H1 (cell line): Measurements from ENCODE around the gene GALC. TPM values are rescaled to one million over a fixed set of nuclear protein-coding genes. Genes with fewer than 3 reads are reported as not detected.

ENCODE experiments used
- CTCF ChIA-PET: fragments of 300-600 bp; sonication (Branson Sonifier 250); formaldehyde crosslinking; loops from one replicate; lab custom pipeline; 2021; ENCODE audit not compliant: partially characterized antibody; lab: Charles Lee
- POLR2A ChIA-PET: fragments of 300-600 bp; sonication (Branson Sonifier 250); formaldehyde crosslinking; loops from one replicate; lab custom pipeline; 2021; ENCODE audit warnings: inconsistent platforms; ENCODE audit not compliant: partially characterized antibody; lab: Charles Lee
- DNase-seq, 2 experiments: peaks; one replicate each; pipeline versions ENCODE4 v3.0.0 to v3.0.0-alpha.2; 2010 to 2022; ENCODE audit warnings: low spot score in 2 of 2, low read depth in 1 of 2, mixed read lengths in 1 of 2
- FAIRE-seq: peaks from 2 replicates; lab custom pipeline; 2011; peaks lifted over from hg19 to GRCh38; lab: Jason Lieb, UNC
- H2AFZ ChIP-seq: 2 replicates; pipeline ENCODE4 v1.8.1; 2012; ENCODE audit warnings: low read length, inconsistent platforms
- H2AK5ac ChIP-seq: 2 replicates; pipeline ENCODE4 v1.6.1; 2013; ENCODE audit warnings: low read depth, low read length
- H2BK120ac ChIP-seq: replicated peaks from 2 replicates; pipeline ENCODE3; 2013; ENCODE audit warnings: low read depth, low read length, inconsistent platforms
- H2BK12ac ChIP-seq: 2 replicates; pipeline ENCODE4 v1.6.1; 2013; ENCODE audit warnings: low read depth, low read length
- H2BK15ac ChIP-seq: 2 replicates; pipeline ENCODE4 v1.6.1; 2013; ENCODE audit warnings: low read length
- H2BK20ac ChIP-seq: 2 replicates; pipeline ENCODE4 v1.6.1; 2013; ENCODE audit warnings: low read length
- H2BK5ac ChIP-seq: 2 replicates; pipeline ENCODE4 v1.6.1; 2013; ENCODE audit warnings: low read depth, low read length
- H3K14ac ChIP-seq: 2 replicates; pipeline ENCODE4 v1.6.1; 2013; ENCODE audit warnings: inconsistent platforms; ENCODE audit not compliant: insufficient read length
- H3K18ac ChIP-seq: 2 replicates; pipeline ENCODE4 v1.6.1; 2013; ENCODE audit warnings: low read length; ENCODE audit errors: extremely low read depth
- H3K23ac ChIP-seq: 2 replicates; pipeline ENCODE4 v1.6.1; 2013; ENCODE audit warnings: inconsistent platforms; ENCODE audit not compliant: insufficient read length
- H3K23me2 ChIP-seq: 2 replicates; pipeline ENCODE4 v1.6.1; 2013; ENCODE audit warnings: low read depth, low read length
- H3K27ac ChIP-seq: 2 replicates; pipeline ENCODE4 v1.6.1; 2011; ENCODE audit warnings: low read depth, low read length, inconsistent platforms
- H3K27me3 ChIP-seq, 4 experiments: replicated peaks in 1 of 4; 1 replicate in 1 of 4; 2 replicates in 3 of 4; pipeline versions ENCODE4 v1.6.1 to v1.8.1; 2011 to 2013; ENCODE audit warnings: low read length in 3 of 4, mild to moderate bottlenecking in 3 of 4, inconsistent platforms in 2 of 4, mixed read lengths in 2 of 4, moderate library complexity in 1 of 4; ENCODE audit not compliant: control insufficient read depth in 3 of 4, insufficient read depth in 3 of 4; ENCODE audit errors: extremely low read depth in 1 of 4
- H3K36me3 ChIP-seq, 4 experiments: 2 replicates each; pipeline versions ENCODE4 v1.6.1 to v1.8.1; 2011 to 2013; ENCODE audit warnings: mild to moderate bottlenecking in 4 of 4, low read length in 3 of 4, moderate library complexity in 2 of 4, control low read depth in 1 of 4, inconsistent platforms in 1 of 4; ENCODE audit not compliant: insufficient read depth in 4 of 4, control insufficient read depth in 2 of 4
- H3K4ac ChIP-seq: replicated peaks from 2 replicates; pipeline ENCODE3; 2013; ENCODE audit warnings: low read length, low read depth, mixed read lengths, inconsistent platforms; ENCODE audit not compliant: insufficient read length
- H3K4me1 ChIP-seq, 4 experiments: replicated peaks in 1 of 4; 1 replicate in 1 of 4; 2 replicates in 3 of 4; pipeline versions ENCODE4 v1.6.1 to v1.8.1; 2011 to 2013; ENCODE audit warnings: low read length in 3 of 4, inconsistent platforms in 2 of 4, mixed read lengths in 1 of 4; ENCODE audit not compliant: insufficient read depth in 4 of 4, control insufficient read depth in 3 of 4
- H3K4me2 ChIP-seq, 2 experiments: 2 replicates each; pipeline versions ENCODE4 v1.6.1 to v1.8.1; 2011 to 2013; ENCODE audit warnings: low read depth in 2 of 2, low read length in 2 of 2, control low read depth in 1 of 2, inconsistent platforms in 1 of 2, mild to moderate bottlenecking in 1 of 2; ENCODE audit not compliant: insufficient read depth in 1 of 2
- H3K4me3 ChIP-seq, 4 experiments: fragments of 200-600, 300-600 bp in 1 of 4; sonication (generic), shearing (Covaris generic), sonication (Bioruptor Twin) in 1 of 4; 2 replicates each; pipeline versions ENCODE4 v1.5.1 to v1.8.1; 2011 to 2016; ENCODE audit warnings: low read length in 4 of 4, low read depth in 3 of 4, control low read depth in 2 of 4, inconsistent platforms in 2 of 4, mild to moderate bottlenecking in 2 of 4, mixed read lengths in 1 of 4, moderate library complexity in 1 of 4; ENCODE audit not compliant: insufficient read depth in 2 of 4; ENCODE audit errors: extremely low read depth in 1 of 4
- H3K56ac ChIP-seq: replicated peaks from 2 replicates; pipeline ENCODE3; 2013; ENCODE audit warnings: low read depth, mild to moderate bottlenecking, mixed read lengths, low read length, inconsistent platforms; ENCODE audit not compliant: insufficient read length
- H3K79me1 ChIP-seq: 2 replicates; pipeline ENCODE4 v1.6.1; 2013; ENCODE audit warnings: low read depth, low read length, control low read depth
- H3K79me2 ChIP-seq, 2 experiments: 2 replicates each; pipeline versions ENCODE4 v1.6.1 to v1.8.1; 2012 to 2013; ENCODE audit warnings: low read length in 2 of 2, mild to moderate bottlenecking in 2 of 2, inconsistent platforms in 1 of 2; ENCODE audit not compliant: insufficient read depth in 2 of 2, control insufficient read depth in 1 of 2
- H3K9ac ChIP-seq, 4 experiments: replicated peaks in 1 of 4; 1 replicate in 1 of 4; 2 replicates in 3 of 4; pipeline versions ENCODE4 v1.6.1 to v1.8.1; 2011 to 2013; ENCODE audit warnings: low read depth in 3 of 4, low read length in 3 of 4, control low read depth in 2 of 4, mild to moderate bottlenecking in 2 of 4, moderate library complexity in 2 of 4, inconsistent platforms in 1 of 4; ENCODE audit errors: extremely low read depth in 1 of 4
- H3K9me3 ChIP-seq, 2 experiments: 2 replicates each; pipeline versions ENCODE4 v1.6.1 to v1.8.1; 2012 to 2013; ENCODE audit warnings: mild to moderate bottlenecking in 2 of 2, moderate library complexity in 2 of 2, control low read depth in 1 of 2, inconsistent platforms in 1 of 2, low read depth in 1 of 2, low read length in 1 of 2, mixed read lengths in 1 of 2; ENCODE audit not compliant: insufficient read depth in 2 of 2
- H4K20me1 ChIP-seq, 2 experiments: replicated peaks in 1 of 2; 2 replicates each; pipeline versions ENCODE3 to v1.8.1; 2011 to 2013; ENCODE audit warnings: inconsistent platforms in 2 of 2, low read length in 2 of 2, mild to moderate bottlenecking in 1 of 2; ENCODE audit not compliant: insufficient read depth in 2 of 2, control insufficient read depth in 1 of 2
- H4K5ac ChIP-seq: 2 replicates; pipeline ENCODE4 v1.6.1; 2013; ENCODE audit warnings: low read length, low read depth, mixed read lengths, inconsistent platforms; ENCODE audit not compliant: insufficient read length
- H4K8ac ChIP-seq: 2 replicates; pipeline ENCODE4 v1.8.0; 2013; ENCODE audit warnings: mild to moderate bottlenecking, moderate library complexity, low read length, inconsistent platforms; ENCODE audit not compliant: insufficient read depth; ENCODE audit errors: extremely low read depth
- H4K91ac ChIP-seq: replicated peaks from 2 replicates; pipeline ENCODE3; 2013; ENCODE audit warnings: low read length, mixed read lengths, inconsistent platforms; ENCODE audit not compliant: insufficient read length
- CHD2 ChIP-seq: IDR thresholded peaks from 2 replicates; pipeline ENCODE4 v1.6.1; 2012; ENCODE audit warnings: low read length, improper control_type of control experiment
- WGBS, 2 experiments: shearing (Covaris generic) in 1 of 2; methylation state at CpG; one replicate each; pipeline versions ENCODE4 v1.1.6 to v1.1.7; 2013 to 2015; ENCODE audit warnings: low lambda C conversion rate in 2 of 2, mixed read lengths in 2 of 2, inconsistent platforms in 1 of 2, low coverage in 1 of 2, missing lambda C conversion rate in 1 of 2; ENCODE audit not compliant: insufficient replicate concordance in 2 of 2, insufficient coverage in 1 of 2, insufficient read length in 1 of 2; ENCODE audit errors: extremely low coverage in 1 of 2, missing lambda C conversion rate in 1 of 2; 5-methylcytosine and 5-hydroxymethylcytosine counted together
- polyA plus RNA-seq, 7 experiments: library from polyadenylated mRNA; depleted of rRNA in 3 of 7; stranded (reverse) in 5 of 7; unstranded in 2 of 7; fragments of >200 nt in 5 of 7; fragments of 200-250 nt in 2 of 7; gene quantifications; 1 replicate in 5 of 7; 2 replicates in 1 of 7; 4 replicates in 1 of 7; pipeline versions ENCODE4 v1.2.1 to v1.2.3, GENCODE V29; 2011 to 2013; ENCODE audit warnings: missing spikeins in 2 of 7, mixed read lengths in 2 of 7
- total RNA-seq: library from RNA; stranded (reverse); fragmentation: NEBNext Ultra II Directional; extraction: Animal tissue kit (Norgen Biotek cat#: 25700); gene quantifications from 2 replicates; pipeline ENCODE4 v1.2.1, GENCODE V29; 2021

GALC gene
- total and polyA plus RNA-seq, 2 of the 8 experiments (the other 6 are each of a cell fraction or from before 2014, with no cell fraction given) = 6.1 to 12.3 TPM

GRCh38 chr14:88003425-88003824 is 10.4 kb upstream of the GALC start:
- no peaks in the 10 kb centered on the region for H3K23me2 ChIP-seq
- no peak overlapping the region for H3K56ac ChIP-seq
- no peak overlapping the region for H2BK120ac ChIP-seq
- no peak overlapping the region for H3K4ac ChIP-seq
- no peak for FAIRE-seq
- H2BK20ac ChIP-seq = no peak overlapping the region
- no peak overlapping the region for H3K4me2 ChIP-seq
- H3K79me1 ChIP-seq = no peaks in the 10 kb centered on the region
- no peaks in the 10 kb centered on the region for H3K4me1 ChIP-seq
- H2BK12ac ChIP-seq = no peak overlapping the region
- no peak overlapping the region for H2BK5ac ChIP-seq
- no peak overlapping the region for H4K8ac ChIP-seq
- no peaks in the 10 kb centered on the region for H3K79me2 ChIP-seq
- no peak overlapping the region for H2AK5ac ChIP-seq
- no peak overlapping the region for H2BK15ac ChIP-seq
- no peaks in the 10 kb centered on the region for H4K20me1 ChIP-seq
- H3K9me3 ChIP-seq = no peaks in the 10 kb centered on the region
- no peak overlapping the region for H3K14ac ChIP-seq
- no peaks in the 10 kb centered on the region for H3K27me3 ChIP-seq
- ChIA-PET CTCF (interaction anchor here (2.2 kb wide), 1 partner anchor 11 kb away, joined by 8 read pairs; no protein-coding TSS in a partner anchor), POLR2A (interaction anchor here (2.8 kb wide), 1 partner anchor 11 kb away, joined by 7 read pairs; the partner anchor contains the start of gene GALC)
- H2AFZ ChIP-seq = no peak overlapping the region
- 91% methylated on average over 4 of the region's 4 CpGs; no CpG with 5 or more reads in 1 of the 2 experiments for WGBS, 2 experiments
- no peak overlapping the region for H3K9ac ChIP-seq
- H3K18ac ChIP-seq = no peak overlapping the region
- H3K27ac ChIP-seq = no peak overlapping the region
- DNase-seq = no peak
- H3K23ac ChIP-seq = no peak overlapping the region
- H3K36me3 ChIP-seq = no peaks in the 10 kb centered on the region
- H4K5ac ChIP-seq = no peak overlapping the region
- H3K4me3 ChIP-seq = no peak overlapping the region
- TF ChIP-seq CHD2 = no peak
- TF ChIP-seq, all 59 proteins: peak for 0
- H4K91ac ChIP-seq = no peak overlapping the region
